Right lung (tissue), 5 donors: Measurements from ENCODE around the gene NBAS. TPM values are rescaled to one million over a fixed set of nuclear protein-coding genes. Genes with fewer than 3 reads are reported as not detected.
"Not testable (repeated sequence)": the region's sequence is repeated elsewhere in the genome, so short reads cannot be mapped to it uniquely, and the experiment has no call there.

Experiments
- DNase-seq, 2 donors: peaks; one replicate each; pipeline ENCODE4 v3.0.0-alpha.2; 2013
- polyA plus RNA-seq, 5 donors: library from polyadenylated mRNA; unstranded; fragments of 120-200 nt; gene quantifications; one replicate each; pipeline versions ENCODE4 v1.2.1 to v1.2.3, GENCODE V29; 2013; ENCODE audit warnings: inconsistent platforms in 1 of 5, low replicate concordance in 1 of 5; ENCODE audit not compliant: insufficient read length in 5 of 5, insufficient read depth in 1 of 5

The NBAS gene
- polyA plus RNA-seq, 5 donors, result 42.6 to 50.2 (median 45.6) TPM

GRCh38 chr2:15263976-15264685, 297.0 kb downstream of the NBAS start:
- no peak for DNase-seq

GRCh38 chr2:15262792-15263191, 298.3 kb downstream of the NBAS start:
- no peak for DNase-seq

GRCh38 chr2:15260835-15261234, 300.3 kb downstream of the NBAS start:
- DNase-seq, result no peak

- DNase-seq, result no peak
Measured at GRCh38 chr2:15260196-15260595, 300.9 kb downstream of the NBAS start.

GRCh38 chr2:15259356-15259756, 301.8 kb downstream of the NBAS start:
- DNase-seq, result no peak

GRCh38 chr2:15258385-15258784, 302.7 kb downstream of the NBAS start:
- DNase-seq, result not testable (repeated sequence)

- no peak for DNase-seq
Measured at GRCh38 chr2:15253835-15254286, 307.3 kb downstream of the NBAS start.

GRCh38 chr2:15253247-15253646, 307.9 kb downstream of the NBAS start:
- DNase-seq, result no peak

- DNase-seq, result no peak
Measured at GRCh38 chr2:15251753-15252152, 309.4 kb downstream of the NBAS start.

- DNase-seq, result not testable (repeated sequence)
Measured at GRCh38 chr2:15250946-15251345, 310.2 kb downstream of the NBAS start.

- no peak for DNase-seq
Measured at GRCh38 chr2:15246870-15247269, 314.3 kb downstream of the NBAS start.

GRCh38 chr2:15243762-15244161, 317.4 kb downstream of the NBAS start:
- DNase-seq, result no peak

- DNase-seq, result no peak
Measured at GRCh38 chr2:15242936-15243461, 318.1 kb downstream of the NBAS start.

- no peak for DNase-seq
Measured at GRCh38 chr2:15241929-15242328, 319.2 kb downstream of the NBAS start.

- DNase-seq, result no peak
Measured at GRCh38 chr2:15241201-15241600, 319.9 kb downstream of the NBAS start.

GRCh38 chr2:15238028-15238427, 323.1 kb downstream of the NBAS start:
- no peak for DNase-seq

GRCh38 chr2:15230599-15231192, 330.4 kb downstream of the NBAS start:
- no peak for DNase-seq

- DNase-seq, result no peak
Measured at GRCh38 chr2:15226661-15227060, 334.5 kb downstream of the NBAS start.

- DNase-seq, result no peak
Measured at GRCh38 chr2:15225131-15225530, 336.0 kb downstream of the NBAS start.

- DNase-seq, result no peak
Measured at GRCh38 chr2:15224641-15225040, 336.5 kb downstream of the NBAS start.

GRCh38 chr2:15223887-15224286, 337.2 kb downstream of the NBAS start:
- no peak for DNase-seq

GRCh38 chr2:15222856-15223255, 338.3 kb downstream of the NBAS start:
- no peak for DNase-seq

GRCh38 chr2:15220603-15221002, 340.5 kb downstream of the NBAS start:
- DNase-seq, result no peak
